Astrocyte (in vitro differentiated cells and primary cell): ENCODE data around the gene ANKFY1.

Experiments
- CTCF ChIP-seq: IDR thresholded peaks from 2 replicates; pipeline ENCODE4 v1.5.1; 2011; ENCODE audit warnings: low read depth, mild to moderate bottlenecking, inconsistent platforms, low read length, moderate library complexity; ENCODE audit not compliant: insufficient read depth
- EZH2 ChIP-seq: IDR thresholded peaks from 2 replicates; pipeline ENCODE4 v1.6.1; 2012; ENCODE audit warnings: mild to moderate bottlenecking, low read length, inconsistent platforms; ENCODE audit not compliant: insufficient read depth

DNA sequence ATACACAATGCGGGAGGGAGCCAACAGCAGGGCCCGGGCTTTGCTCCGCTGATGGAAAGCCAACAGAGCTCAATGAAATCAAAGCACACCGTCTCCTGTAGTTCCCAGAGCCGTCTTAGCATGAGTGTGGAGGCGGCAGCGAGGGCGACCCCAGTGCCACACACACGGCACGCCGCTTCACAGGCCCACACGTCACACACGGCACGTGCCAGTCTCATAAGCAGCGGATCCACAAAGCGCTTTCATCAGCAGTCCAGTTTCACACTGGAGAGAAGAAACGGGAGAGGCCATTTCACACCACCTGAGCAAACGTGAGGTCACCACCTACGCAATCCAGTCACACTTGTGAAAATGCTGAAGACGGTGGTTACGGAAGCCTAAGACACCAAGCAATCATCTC lies 86.0 kb downstream of the ANKFY1 start:
- TF ChIP-seq CTCF (no peak), EZH2 (no peak)
